ENCODE data around the gene MUC3A. TPM values are rescaled to one million over a fixed set of nuclear protein-coding genes. Genes with fewer than 3 reads are reported as not detected.

MUC3A gene
- total RNA-seq, 6 experiments from 2014 or later = not detected

DNA sequence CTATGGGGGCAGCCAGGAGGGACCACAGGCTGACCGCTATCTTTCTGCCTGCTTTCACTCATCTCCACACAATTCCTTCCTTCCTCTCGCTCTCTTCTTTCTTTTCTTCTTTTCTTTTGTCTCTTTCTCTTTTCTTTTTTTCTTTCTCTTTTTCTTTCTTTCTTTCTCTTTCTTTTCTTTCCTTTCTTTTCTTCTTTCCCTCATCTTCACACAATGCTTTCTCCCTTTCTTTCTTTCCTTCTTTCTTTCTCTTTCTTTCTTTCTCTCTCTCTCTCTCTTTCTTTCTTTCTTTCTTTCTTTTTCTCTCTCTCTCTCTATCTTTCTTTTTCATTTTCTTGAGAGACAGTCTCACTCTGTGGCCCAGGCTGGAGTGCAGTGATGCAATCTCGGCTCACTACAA lies 13.2 kb downstream of the MUC3A start:
- Mint-ChIP-seq H3K27me3 (ENCODE audit: insufficient read depth) (peaks cover 24% of the 10 kb centered on the region), H3K4me3 (no peak overlapping the region), H3K4me1 (ENCODE audit: low read depth) (no peaks in the 10 kb centered on the region), H3K36me3 (ENCODE audit: low read depth) (no peaks in the 10 kb centered on the region), H3K9me3 (no peaks in the 10 kb centered on the region), H3K27ac (no peak overlapping the region)
- DNase-seq = no peak
- TF ChIP-seq, protein P1, sequence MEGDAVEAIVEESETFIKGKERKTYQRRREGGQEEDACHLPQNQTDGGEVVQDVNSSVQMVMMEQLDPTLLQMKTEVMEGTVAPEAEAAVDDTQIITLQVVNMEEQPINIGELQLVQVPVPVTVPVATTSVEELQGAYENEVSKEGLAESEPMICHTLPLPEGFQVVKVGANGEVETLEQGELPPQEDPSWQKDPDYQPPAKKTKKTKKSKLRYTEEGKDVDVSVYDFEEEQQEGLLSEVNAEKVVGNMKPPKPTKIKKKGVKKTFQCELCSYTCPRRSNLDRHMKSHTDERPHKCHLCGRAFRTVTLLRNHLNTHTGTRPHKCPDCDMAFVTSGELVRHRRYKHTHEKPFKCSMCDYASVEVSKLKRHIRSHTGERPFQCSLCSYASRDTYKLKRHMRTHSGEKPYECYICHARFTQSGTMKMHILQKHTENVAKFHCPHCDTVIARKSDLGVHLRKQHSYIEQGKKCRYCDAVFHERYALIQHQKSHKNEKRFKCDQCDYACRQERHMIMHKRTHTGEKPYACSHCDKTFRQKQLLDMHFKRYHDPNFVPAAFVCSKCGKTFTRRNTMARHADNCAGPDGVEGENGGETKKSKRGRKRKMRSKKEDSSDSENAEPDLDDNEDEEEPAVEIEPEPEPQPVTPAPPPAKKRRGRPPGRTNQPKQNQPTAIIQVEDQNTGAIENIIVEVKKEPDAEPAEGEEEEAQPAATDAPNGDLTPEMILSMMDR (IDR thresholded peaks at IDR 0.05) = no peak

- Mint-ChIP-seq H3K9me3 (no peaks in the 10 kb centered on the region), H3K4me3 (no peak overlapping the region), H3K27ac (no peak overlapping the region), H3K36me3 (ENCODE audit: low read depth) (no peaks in the 10 kb centered on the region), H3K4me1 (ENCODE audit: low read depth) (no peaks in the 10 kb centered on the region), H3K27me3 (ENCODE audit: insufficient read depth) (peaks cover 32% of the 10 kb centered on the region)
- TF ChIP-seq, protein P1 (IDR thresholded peaks at IDR 0.05) = no peak
- DNase-seq = no peak
Measured at GRCh38 chr7:100963386-100963785, 14.1 kb downstream of the MUC3A start.

DNA sequence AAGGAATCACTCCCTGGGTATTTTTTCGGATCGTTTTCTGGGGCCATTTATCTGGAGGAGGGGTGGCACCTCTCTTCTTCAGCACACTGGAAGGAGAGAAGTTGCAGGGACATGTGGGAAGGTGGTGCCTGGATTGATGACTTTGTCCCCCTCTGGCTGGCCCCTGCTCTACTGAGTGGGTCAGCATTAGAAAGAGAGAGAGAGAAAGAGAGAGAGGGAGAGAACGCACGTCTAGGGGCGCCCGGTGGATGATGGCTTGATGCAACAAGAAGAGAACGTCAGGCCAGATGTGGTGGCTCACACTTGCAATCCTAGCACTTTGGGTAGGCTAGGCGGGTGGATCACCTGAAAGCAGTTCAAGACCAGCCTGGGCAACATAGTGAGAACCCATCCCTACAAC lies 14.5 kb downstream of the MUC3A start:
- H3K4me1 Mint-ChIP-seq (ENCODE audit: low read depth) = no peaks in the 10 kb centered on the region
- TF ChIP-seq, protein P1 (IDR thresholded peaks at IDR 0.05) = no peak
- H3K36me3 Mint-ChIP-seq (ENCODE audit: low read depth) = no peaks in the 10 kb centered on the region
- no peaks in the 10 kb centered on the region for H3K9me3 Mint-ChIP-seq
- H3K27me3 Mint-ChIP-seq (ENCODE audit: insufficient read depth) = peaks cover 35% of the 10 kb centered on the region
- no peak for DNase-seq
- no peak overlapping the region for H3K4me3 Mint-ChIP-seq
- no peak overlapping the region for H3K27ac Mint-ChIP-seq

GRCh38 chr7:100964630-100965029 lies 15.3 kb downstream of the MUC3A start:
- H3K4me3 Mint-ChIP-seq = no peak overlapping the region
- H3K9me3 Mint-ChIP-seq = no peaks in the 10 kb centered on the region
- DNase-seq = no peak
- TF ChIP-seq, protein P1 (IDR thresholded peaks at IDR 0.05) = no peak
- H3K27me3 Mint-ChIP-seq (ENCODE audit: insufficient read depth) = peaks cover 40% of the 10 kb centered on the region
- H3K4me1 Mint-ChIP-seq (ENCODE audit: low read depth) = no peaks in the 10 kb centered on the region
- no peaks in the 10 kb centered on the region for H3K36me3 Mint-ChIP-seq (ENCODE audit: low read depth)
- H3K27ac Mint-ChIP-seq = no peak overlapping the region

GRCh38 chr7:100965045-100965722 lies 15.8 kb downstream of the MUC3A start:
- Mint-ChIP-seq H3K27ac (no peak overlapping the region), H3K9me3 (no peaks in the 10 kb centered on the region), H3K4me3 (no peak overlapping the region), H3K27me3 (ENCODE audit: insufficient read depth) (peaks cover 43% of the 10 kb centered on the region), H3K36me3 (ENCODE audit: low read depth) (no peaks in the 10 kb centered on the region), H3K4me1 (ENCODE audit: low read depth) (no peaks in the 10 kb centered on the region)
- TF ChIP-seq, protein P1 (IDR thresholded peaks at IDR 0.05) = no peak
- DNase-seq = no peak

Measured in HFFc6 (cell line).